ENCODE results near the gene ATRNL1.

DNA sequence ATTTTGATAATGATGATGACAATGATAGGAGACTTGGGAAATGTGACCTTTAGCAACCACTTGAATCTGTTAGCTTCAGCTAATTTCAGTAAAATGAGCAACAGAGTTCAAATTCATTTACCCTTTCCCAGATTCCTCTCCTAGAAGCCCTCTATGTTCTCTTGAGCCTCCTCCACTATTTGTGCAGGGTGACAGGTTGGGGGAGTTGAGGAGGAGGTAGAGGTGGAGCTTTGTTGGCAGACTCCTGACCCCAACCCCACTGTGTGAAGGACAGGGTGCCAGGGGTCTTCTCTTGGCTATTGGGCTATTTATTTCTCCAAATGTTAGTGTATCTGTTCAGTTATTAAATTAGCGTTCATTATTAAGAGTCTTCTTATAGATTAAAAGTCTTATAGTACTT lies 757.5 kb downstream of the ATRNL1 start:
- TF ChIP-seq, protein P1, sequence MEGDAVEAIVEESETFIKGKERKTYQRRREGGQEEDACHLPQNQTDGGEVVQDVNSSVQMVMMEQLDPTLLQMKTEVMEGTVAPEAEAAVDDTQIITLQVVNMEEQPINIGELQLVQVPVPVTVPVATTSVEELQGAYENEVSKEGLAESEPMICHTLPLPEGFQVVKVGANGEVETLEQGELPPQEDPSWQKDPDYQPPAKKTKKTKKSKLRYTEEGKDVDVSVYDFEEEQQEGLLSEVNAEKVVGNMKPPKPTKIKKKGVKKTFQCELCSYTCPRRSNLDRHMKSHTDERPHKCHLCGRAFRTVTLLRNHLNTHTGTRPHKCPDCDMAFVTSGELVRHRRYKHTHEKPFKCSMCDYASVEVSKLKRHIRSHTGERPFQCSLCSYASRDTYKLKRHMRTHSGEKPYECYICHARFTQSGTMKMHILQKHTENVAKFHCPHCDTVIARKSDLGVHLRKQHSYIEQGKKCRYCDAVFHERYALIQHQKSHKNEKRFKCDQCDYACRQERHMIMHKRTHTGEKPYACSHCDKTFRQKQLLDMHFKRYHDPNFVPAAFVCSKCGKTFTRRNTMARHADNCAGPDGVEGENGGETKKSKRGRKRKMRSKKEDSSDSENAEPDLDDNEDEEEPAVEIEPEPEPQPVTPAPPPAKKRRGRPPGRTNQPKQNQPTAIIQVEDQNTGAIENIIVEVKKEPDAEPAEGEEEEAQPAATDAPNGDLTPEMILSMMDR (IDR thresholded peaks at IDR 0.05; ENCODE audit: low read length) = no peak
- TF ChIP-seq EZH2 (IDR thresholded peaks at IDR 0.05; ENCODE audit: borderline replicate concordance, low read length) = no peak

Measured in OCI-LY1 (cell line).